ENCODE measurements around the gene UQCC3.
"Not testable (repeated sequence)": the region's sequence is repeated elsewhere in the genome, so short reads cannot be mapped to it uniquely, and the experiment has no call there.

The UQCC3 gene

GRCh38 chr11:62676698-62677097 is 5.2 kb downstream of the UQCC3 start:
- no peaks in the 10 kb centered on the region for H3K9me3 ChIP-seq (ENCODE audit: control insufficient read depth, insufficient read depth, low read length)
- no peaks in the 10 kb centered on the region for H3K4me1 ChIP-seq (ENCODE audit: insufficient read depth, low read length)
- 0 out of 2 replicates have a peak, but pooled peaks cover 4% of the 10 kb centered on the region for H3K36me3 ChIP-seq (ENCODE audit: insufficient read depth, low read length)
- no peak overlapping the region for H3K9ac ChIP-seq (ENCODE audit: low read depth, low read length)

GRCh38 chr11:62677156-62677555 is 5.7 kb downstream of the UQCC3 start:
- Histone ChIP-seq H3K36me3 (ENCODE audit: insufficient read depth, low read length) (0 out of 2 replicates have a peak, but pooled peaks cover 4% of the 10 kb centered on the region), H3K4me1 (ENCODE audit: insufficient read depth, low read length) (no peaks in the 10 kb centered on the region), H3K9ac (ENCODE audit: low read depth, low read length) (no peak overlapping the region), H3K9me3 (ENCODE audit: control insufficient read depth, insufficient read depth, low read length) (no peaks in the 10 kb centered on the region)

- peak overlapping the region; percentile 67; the same call in 1 of the 2 replicates for H3K9ac ChIP-seq (ENCODE audit: low read depth, low read length)
- 0 out of 2 replicates have a peak, but pooled peaks cover 4% of the 10 kb centered on the region for H3K36me3 ChIP-seq (ENCODE audit: insufficient read depth, low read length)
- no peaks in the 10 kb centered on the region for H3K4me1 ChIP-seq (ENCODE audit: insufficient read depth, low read length)
- H3K9me3 ChIP-seq (ENCODE audit: control insufficient read depth, insufficient read depth, low read length) = no peaks in the 10 kb centered on the region
Measured at GRCh38 chr11:62677714-62678113, 6.2 kb downstream of the UQCC3 start.

GRCh38 chr11:62678433-62678769 is 6.9 kb downstream of the UQCC3 start:
- peak overlapping the region; percentile 67 for H3K9ac ChIP-seq (ENCODE audit: low read depth, low read length)

GRCh38 chr11:62678770-62679696 is 7.6 kb downstream of the UQCC3 start, which contains the start of gene UBXN1:
Gene UBXN1 (minus strand): TSS chr11:62679073. CDS start chr11:62678923, 150 bp downstream.
- Histone ChIP-seq H3K4me1 (ENCODE audit: insufficient read depth, low read length) (no peaks in the 10 kb centered on the region), H3K36me3 (ENCODE audit: insufficient read depth, low read length) (no peaks in the 10 kb centered on the region), H3K9me3 (ENCODE audit: control insufficient read depth, insufficient read depth, low read length) (no peaks in the 10 kb centered on the region), H3K9ac (ENCODE audit: low read depth, low read length) (peak within 1 kb of the TSS; percentile 67)

More at GRCh38 chr11:62678433-62678769, 6.9 kb downstream of the UQCC3 start:
- H3K36me3 ChIP-seq (ENCODE audit: insufficient read depth, low read length) = no peaks in the 10 kb centered on the region
- H3K4me1 ChIP-seq (ENCODE audit: insufficient read depth, low read length) = no peaks in the 10 kb centered on the region
- H3K9me3 ChIP-seq (ENCODE audit: control insufficient read depth, insufficient read depth, low read length) = no peaks in the 10 kb centered on the region

- H3K9me3 ChIP-seq (ENCODE audit: control insufficient read depth, insufficient read depth, low read length) = no peaks in the 10 kb centered on the region
- H3K4me1 ChIP-seq (ENCODE audit: insufficient read depth, low read length) = no peaks in the 10 kb centered on the region
- H3K9ac ChIP-seq (ENCODE audit: low read depth, low read length) = no peak overlapping the region
Measured at GRCh38 chr11:62680825-62681240, 9.4 kb downstream of the UQCC3 start.

GRCh38 chr11:62682518-62682917 is 11.0 kb downstream of the UQCC3 start:
- no peaks in the 10 kb centered on the region for H3K9me3 ChIP-seq (ENCODE audit: control insufficient read depth, insufficient read depth, low read length)
- H3K4me1 ChIP-seq (ENCODE audit: insufficient read depth, low read length) = no peaks in the 10 kb centered on the region
- H3K9ac ChIP-seq (ENCODE audit: low read depth, low read length) = no peak overlapping the region
- no peaks in the 10 kb centered on the region for H3K36me3 ChIP-seq (ENCODE audit: insufficient read depth, low read length)

More at GRCh38 chr11:62680825-62681240, 9.4 kb downstream of the UQCC3 start:
- no peaks in the 10 kb centered on the region for H3K36me3 ChIP-seq (ENCODE audit: insufficient read depth, low read length)

- Histone ChIP-seq H3K4me1 (ENCODE audit: insufficient read depth, low read length) (peaks cover 18% of the 10 kb centered on the region), H3K9ac (ENCODE audit: low read depth, low read length) (no peak overlapping the region), H3K9me3 (ENCODE audit: control insufficient read depth, insufficient read depth, low read length) (no peaks in the 10 kb centered on the region), H3K36me3 (ENCODE audit: insufficient read depth, low read length) (peaks cover 8% of the 10 kb centered on the region)
Measured at GRCh38 chr11:62687508-62688396, 16.3 kb downstream of the UQCC3 start.

- Histone ChIP-seq H3K9me3 (ENCODE audit: control insufficient read depth, insufficient read depth, low read length) (no peaks in the 10 kb centered on the region), H3K4me1 (ENCODE audit: insufficient read depth, low read length) (peaks cover 18% of the 10 kb centered on the region), H3K36me3 (ENCODE audit: insufficient read depth, low read length) (peaks cover 8% of the 10 kb centered on the region), H3K9ac (ENCODE audit: low read depth, low read length) (no peak overlapping the region)
Measured at GRCh38 chr11:62688491-62688890, 17.0 kb downstream of the UQCC3 start.

- no peaks in the 10 kb centered on the region for H3K9me3 ChIP-seq (ENCODE audit: control insufficient read depth, insufficient read depth, low read length)
- peaks cover 8% of the 10 kb centered on the region for H3K36me3 ChIP-seq (ENCODE audit: insufficient read depth, low read length)
- H3K9ac ChIP-seq (ENCODE audit: low read depth, low read length) = no peak within 1 kb of the TSS
- peaks cover 18% of the 10 kb centered on the region for H3K4me1 ChIP-seq (ENCODE audit: insufficient read depth, low read length)
Measured at GRCh38 chr11:62689421-62690183, 18.1 kb downstream of the UQCC3 start, which contains the start of gene LRRN4CL. Gene LRRN4CL (minus strand): TSS chr11:62689530. CDS start chr11:62688508, 1,022 bp downstream.

- not testable (repeated sequence) for H3K36me3 ChIP-seq (ENCODE audit: insufficient read depth, low read length); H3K9ac ChIP-seq (ENCODE audit: low read depth, low read length); H3K9me3 ChIP-seq (ENCODE audit: control insufficient read depth, insufficient read depth, low read length)
- H3K4me1 ChIP-seq (ENCODE audit: insufficient read depth, low read length) = peaks cover 15% of the 10 kb centered on the region
Measured at GRCh38 chr11:62693624-62694023, 22.2 kb downstream of the UQCC3 start.

GRCh38 chr11:62694455-62695167 is 23.1 kb downstream of the UQCC3 start:
- Histone ChIP-seq H3K4me1 (ENCODE audit: insufficient read depth, low read length) (peaks cover 8% of the 10 kb centered on the region; the same call in 1 of the 2 replicates), H3K9me3 (ENCODE audit: control insufficient read depth, insufficient read depth, low read length) (no peaks in the 10 kb centered on the region), H3K36me3 (ENCODE audit: insufficient read depth, low read length) (peaks cover 8% of the 10 kb centered on the region), H3K9ac (ENCODE audit: low read depth, low read length) (no peak overlapping the region)

- no peaks in the 10 kb centered on the region; the same call in 1 of the 2 replicates for H3K36me3 ChIP-seq (ENCODE audit: insufficient read depth, low read length)
- H3K4me1 ChIP-seq (ENCODE audit: insufficient read depth, low read length) = no peaks in the 10 kb centered on the region
- H3K9ac ChIP-seq (ENCODE audit: low read depth, low read length) = no peak overlapping the region
- H3K9me3 ChIP-seq (ENCODE audit: control insufficient read depth, insufficient read depth, low read length) = no peaks in the 10 kb centered on the region
Measured at GRCh38 chr11:62702246-62702645, 30.8 kb downstream of the UQCC3 start.
